K562 (cell line): ENCODE results near the gene SLC7A1. TPM values are rescaled to one million over a fixed set of nuclear protein-coding genes. Genes with fewer than 3 reads are reported as not detected.

Experiments
- GMEB1 ChIP-seq: fragments of 250-450 bp; sonication (Bioruptor Pico); IDR thresholded peaks from 2 replicates; pipeline ENCODE4 v1.4.0; 2020; ENCODE audit warnings: mild to moderate bottlenecking
- GTF2A2 ChIP-seq: IDR thresholded peaks from 2 replicates; pipeline ENCODE4 v1.6.1; 2016; ENCODE audit warnings: mild to moderate bottlenecking, missing genetic modification characterization, missing compliant biosample characterization
- RBM34 ChIP-seq: fragments of 200-400 bp; formaldehyde crosslinking; IDR thresholded peaks from 2 replicates; pipeline ENCODE4 v1.6.1; 2018; ENCODE audit warnings: low read length, borderline replicate concordance; ENCODE audit not compliant: insufficient read depth
- RFX5 ChIP-seq: IDR thresholded peaks from 2 replicates; pipeline ENCODE4 v1.6.1; 2011; ENCODE audit warnings: low read depth, mild to moderate bottlenecking, improper control_type of control experiment, low read length
- ZNF347 ChIP-seq: fragments of 450-650 bp; formaldehyde crosslinking; IDR thresholded peaks from 2 replicates; pipeline ENCODE4 v1.4.0; 2020; ENCODE audit warnings: low read depth, mild to moderate bottlenecking, moderate library complexity
- polyA plus RNA-seq, 8 experiments: library from polyadenylated mRNA; depleted of rRNA in 4 of 8; stranded (reverse) in 5 of 8; unstranded in 3 of 8; fragments of >200 nt; fragmentation: Nextera tagmentation in 2 of 8; fragmentation: Illumina TruSeq in 1 of 8; extraction: Ambion mirVana in 2 of 8; extraction: Trizol in 1 of 8; gene quantifications; 2 replicates each; pipeline versions ENCODE4 v1.2.1 to v1.2.3, GENCODE V29; 2011 to 2014; ENCODE audit warnings: inconsistent platforms in 1 of 8, missing spikeins in 1 of 8
- total RNA-seq, 7 experiments: library from RNA; depleted of rRNA in 6 of 7; stranded (reverse); fragments of >200 nt in 6 of 7; fragmentation: Illumina TruSeq in 2 of 7; extraction: Trizol in 2 of 7; gene quantifications; 2 replicates each; pipeline versions ENCODE4 v1.2.1 to v1.2.3, GENCODE V29; 2011 to 2021; ENCODE audit warnings: low replicate concordance in 1 of 7
- TF ChIP-seq, protein P1 (sequence below): sonication (generic); formaldehyde crosslinking; IDR thresholded peaks from 2 replicates; pipeline ENCODE4 v1.4.0; 2020; ENCODE audit warnings: mild to moderate bottlenecking, missing genetic modification reagents

The SLC7A1 gene
- total and polyA plus RNA-seq, 9 of the 15 experiments (the other 6 are each of a cell fraction or from before 2014, with no cell fraction given) = 3.3 to 69.7 (median 10.8) TPM

DNA sequence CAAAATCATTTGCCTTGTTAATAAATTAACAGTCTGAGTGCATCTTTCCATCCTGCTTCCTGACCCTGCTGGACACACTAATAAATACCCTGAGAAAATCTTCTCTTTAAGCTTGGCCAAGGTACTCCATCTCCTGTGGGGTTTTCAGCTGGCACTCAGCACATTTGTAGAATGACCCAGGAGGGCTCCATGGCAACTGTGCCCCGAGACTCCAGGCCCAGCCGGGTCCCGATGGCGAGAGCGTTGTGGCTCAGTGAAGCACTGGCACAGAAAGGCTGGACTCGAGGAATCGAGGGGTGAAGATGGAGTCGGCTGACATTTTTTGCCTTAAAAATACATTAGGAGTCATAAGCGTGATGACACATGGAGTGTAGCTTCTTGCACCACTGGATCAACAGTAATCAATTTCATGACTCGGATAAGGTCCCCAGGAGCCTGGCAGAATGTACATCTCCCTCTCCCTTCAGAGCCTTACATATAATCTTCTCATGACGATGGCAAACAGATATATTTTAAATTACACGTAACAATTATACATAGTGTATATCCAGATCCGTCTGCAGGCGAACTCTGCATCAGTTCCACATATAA lies 85.4 kb downstream of the SLC7A1 start (continued):
- TF ChIP-seq, protein P1, sequence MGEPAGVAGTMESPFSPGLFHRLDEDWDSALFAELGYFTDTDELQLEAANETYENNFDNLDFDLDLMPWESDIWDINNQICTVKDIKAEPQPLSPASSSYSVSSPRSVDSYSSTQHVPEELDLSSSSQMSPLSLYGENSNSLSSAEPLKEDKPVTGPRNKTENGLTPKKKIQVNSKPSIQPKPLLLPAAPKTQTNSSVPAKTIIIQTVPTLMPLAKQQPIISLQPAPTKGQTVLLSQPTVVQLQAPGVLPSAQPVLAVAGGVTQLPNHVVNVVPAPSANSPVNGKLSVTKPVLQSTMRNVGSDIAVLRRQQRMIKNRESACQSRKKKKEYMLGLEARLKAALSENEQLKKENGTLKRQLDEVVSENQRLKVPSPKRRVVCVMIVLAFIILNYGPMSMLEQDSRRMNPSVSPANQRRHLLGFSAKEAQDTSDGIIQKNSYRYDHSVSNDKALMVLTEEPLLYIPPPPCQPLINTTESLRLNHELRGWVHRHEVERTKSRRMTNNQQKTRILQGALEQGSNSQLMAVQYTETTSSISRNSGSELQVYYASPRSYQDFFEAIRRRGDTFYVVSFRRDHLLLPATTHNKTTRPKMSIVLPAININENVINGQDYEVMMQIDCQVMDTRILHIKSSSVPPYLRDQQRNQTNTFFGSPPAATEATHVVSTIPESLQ (CRISPR knock-in tag) = no peak
- TF ChIP-seq RBM34 (no peak), GTF2A2 (tag) (no peak), GMEB1 (CRISPR knock-in tag) (no peak), ZNF347 (CRISPR knock-in tag) (no peak), RFX5 (no peak)
